Calu3 (cell line): ENCODE measurements around the gene FMC1. TPM values are rescaled to one million over a fixed set of nuclear protein-coding genes. Genes with fewer than 3 reads are reported as not detected.

ENCODE experiments used
- BruUV-seq: library from RNA; stranded (reverse); fragments of 400-500 nt; replicated peaks from 2 replicates; lab custom pipeline; 2021; lab: Mats Ljungman, UMichigan
- CTCF ChIA-PET: fragments of 300-600 bp; sonication (Branson Sonifier 250); formaldehyde crosslinking; loops from one replicate; lab custom pipeline; 2022; ENCODE audit warnings: antibody characterized with exemption; lab: Charles Lee
- DNase-seq: peaks from one replicate; pipeline ENCODE4 v3.0.0; 2022
- H3K27ac Mint-ChIP-seq: one replicate; pipeline ENCODE4 v1.8.0; 2022; ENCODE audit warnings: mixed read lengths; ENCODE audit not compliant: unreplicated experiment
- H3K27me3 Mint-ChIP-seq: one replicate; pipeline ENCODE4 v1.8.0; 2022; ENCODE audit warnings: mixed read lengths; ENCODE audit not compliant: unreplicated experiment
- H3K36me3 Mint-ChIP-seq: one replicate; pipeline ENCODE4 v1.8.0; 2022; ENCODE audit warnings: mild to moderate bottlenecking, moderate library complexity, mixed read lengths; ENCODE audit not compliant: insufficient read depth, unreplicated experiment
- H3K4me1 Mint-ChIP-seq: one replicate; pipeline ENCODE4 v1.8.0; 2022; ENCODE audit warnings: mild to moderate bottlenecking, low read depth, mixed read lengths; ENCODE audit not compliant: unreplicated experiment
- H3K4me3 Mint-ChIP-seq: one replicate; pipeline ENCODE4 v1.8.0; 2022; ENCODE audit warnings: mild to moderate bottlenecking, low read depth, moderate library complexity, mixed read lengths; ENCODE audit not compliant: unreplicated experiment
- H3K9me3 Mint-ChIP-seq: one replicate; pipeline ENCODE4 v1.8.0; 2022; ENCODE audit warnings: low read depth, mixed read lengths; ENCODE audit not compliant: unreplicated experiment
- CTCF ChIP-seq: fragments of 200-600 bp; IDR thresholded peaks from one replicate; pipeline ENCODE4 v1.8.0; 2022; ENCODE audit warnings: antibody characterized with exemption; ENCODE audit not compliant: unreplicated experiment
- intact Hi-C: fragments of 100-400 bp; cut with micrococcal nuclease; formaldehyde crosslinking; loops from one replicate; pipeline ENCODE4 v1.10.0; 2022; ENCODE audit not compliant: unreplicated experiment
- total RNA-seq: library from RNA; stranded (reverse); gene quantifications from 2 replicates; pipeline ENCODE4 v1.2.3, GENCODE V29; 2022

The FMC1 gene
- total RNA-seq, 1 experiment from 2014 or later = 2.9 TPM

GRCh38 chr7:139367438-139368155 lies 26.5 kb downstream of the FMC1 start:
- intact Hi-C loops = no loop called here
- Mint-ChIP-seq H3K27me3 (no peaks in the 10 kb centered on the region), H3K36me3 (peaks cover 23% of the 10 kb centered on the region), H3K4me3 (no peak overlapping the region), H3K27ac (no peak overlapping the region), H3K4me1 (peaks cover 47% of the 10 kb centered on the region), H3K9me3 (no peaks in the 10 kb centered on the region)
- CTCF ChIA-PET = no interaction called here
- no peak for DNase-seq
- no TSS peak for BruUV-seq
- no peak for TF ChIP-seq CTCF

GRCh38 chr7:139370301-139370942 lies 29.3 kb downstream of the FMC1 start:
- Mint-ChIP-seq H3K27ac (peak overlapping the region; percentile 3), H3K4me3 (no peak overlapping the region), H3K36me3 (peaks cover 21% of the 10 kb centered on the region), H3K4me1 (peaks cover 36% of the 10 kb centered on the region), H3K27me3 (no peaks in the 10 kb centered on the region), H3K9me3 (no peaks in the 10 kb centered on the region)
- intact Hi-C loops = no loop called here
- no peak for TF ChIP-seq CTCF
- no TSS peak for BruUV-seq
- no peak for DNase-seq
- CTCF ChIA-PET = no interaction called here

- intact Hi-C loops = no loop called here
- CTCF ChIA-PET = no interaction called here
- no peaks in the 10 kb centered on the region for H3K9me3 Mint-ChIP-seq
- H3K4me1 Mint-ChIP-seq = peaks cover 31% of the 10 kb centered on the region
- no peak for DNase-seq
- no peaks in the 10 kb centered on the region for H3K27me3 Mint-ChIP-seq
- H3K27ac Mint-ChIP-seq = no peak overlapping the region
- BruUV-seq = no TSS peak
- no peak overlapping the region for H3K4me3 Mint-ChIP-seq
- TF ChIP-seq CTCF = no peak
- peaks cover 21% of the 10 kb centered on the region for H3K36me3 Mint-ChIP-seq
Observed at GRCh38 chr7:139370943-139371313, 29.8 kb downstream of the FMC1 start.

- Mint-ChIP-seq H3K4me1 (peaks cover 28% of the 10 kb centered on the region), H3K27ac (no peak overlapping the region), H3K36me3 (peaks cover 33% of the 10 kb centered on the region), H3K9me3 (no peaks in the 10 kb centered on the region), H3K4me3 (no peak overlapping the region), H3K27me3 (no peaks in the 10 kb centered on the region)
- no TSS peak for BruUV-seq
- no peak for DNase-seq
- CTCF ChIA-PET = interaction anchor here (0.6 kb wide), 1 partner anchor 620 kb away, joined by 5 read pairs; no protein-coding TSS in a partner anchor
- intact Hi-C loops = no loop called here
- TF ChIP-seq CTCF = no peak
Observed at GRCh38 chr7:139374246-139374645, 33.1 kb downstream of the FMC1 start.
